MCF 10A (cell line): Measurements from ENCODE around the gene ME2. TPM values are rescaled to one million over a fixed set of nuclear protein-coding genes. Genes with fewer than 3 reads are reported as not detected.

ENCODE experiments used
- BruUV-seq: library from RNA; stranded (reverse); fragments of 400-500 nt; replicated peaks from 2 replicates; lab custom pipeline; 2021; lab: Mats Ljungman, UMichigan
- CTCF ChIA-PET: fragments of 300-600 bp; sonication (Branson Sonifier 250); formaldehyde crosslinking; extraction: SDS; loops from one replicate; lab custom pipeline; 2021; ENCODE audit warnings: antibody characterized with exemption, inconsistent platforms; lab: Yijun Ruan, JAX
- POLR2A ChIA-PET: fragments of 300-600, 350-650 bp; sonication (Branson Sonifier 250); formaldehyde crosslinking; extraction: SDS; loops from one replicate; lab custom pipeline; 2020; ENCODE audit warnings: antibody characterized with exemption, inconsistent platforms; lab: Yijun Ruan, JAX
- DNase-seq: peaks from one replicate; pipeline ENCODE4 v3.0.0-alpha.2; 2018; ENCODE audit not compliant: unreplicated experiment
- H3K27ac Mint-ChIP-seq: one replicate; pipeline ENCODE4 v1.8.0; 2022; ENCODE audit warnings: mild to moderate bottlenecking, low read depth, mixed read lengths; ENCODE audit not compliant: unreplicated experiment
- H3K27me3 Mint-ChIP-seq: one replicate; pipeline ENCODE4 v1.8.0; 2022; ENCODE audit warnings: mixed read lengths; ENCODE audit not compliant: insufficient read depth, unreplicated experiment
- H3K36me3 Mint-ChIP-seq: one replicate; pipeline ENCODE4 v1.8.0; 2022; ENCODE audit warnings: mild to moderate bottlenecking, moderate library complexity, mixed read lengths; ENCODE audit not compliant: insufficient read depth, unreplicated experiment
- H3K4me1 Mint-ChIP-seq: one replicate; pipeline ENCODE4 v1.8.0; 2022; ENCODE audit warnings: mixed read lengths; ENCODE audit not compliant: insufficient read depth, unreplicated experiment
- H3K4me3 Mint-ChIP-seq: one replicate; pipeline ENCODE4 v1.8.0; 2022; ENCODE audit warnings: mild to moderate bottlenecking, moderate library complexity, mixed read lengths; ENCODE audit not compliant: unreplicated experiment
- H3K9me3 Mint-ChIP-seq: one replicate; pipeline ENCODE4 v1.8.0; 2022; ENCODE audit warnings: mixed read lengths; ENCODE audit not compliant: unreplicated experiment
- intact Hi-C: fragments of 100-400 bp; cut with micrococcal nuclease; formaldehyde crosslinking; loops from 2 replicates; pipeline ENCODE4 v1.14.1; 2022
- total RNA-seq: library from RNA; stranded (reverse); gene quantifications from 2 replicates; pipeline ENCODE4 v1.2.3, GENCODE V29; 2022
- TF ChIP-seq, protein P1 (sequence below): fragments of 200-600 bp; IDR thresholded peaks from one replicate; pipeline ENCODE4 v1.8.0; 2022; ENCODE audit warnings: antibody characterized with exemption, mild to moderate bottlenecking; ENCODE audit not compliant: unreplicated experiment

Gene ME2
- total RNA-seq, 1 experiment from 2014 or later: 64.8 TPM

DNA sequence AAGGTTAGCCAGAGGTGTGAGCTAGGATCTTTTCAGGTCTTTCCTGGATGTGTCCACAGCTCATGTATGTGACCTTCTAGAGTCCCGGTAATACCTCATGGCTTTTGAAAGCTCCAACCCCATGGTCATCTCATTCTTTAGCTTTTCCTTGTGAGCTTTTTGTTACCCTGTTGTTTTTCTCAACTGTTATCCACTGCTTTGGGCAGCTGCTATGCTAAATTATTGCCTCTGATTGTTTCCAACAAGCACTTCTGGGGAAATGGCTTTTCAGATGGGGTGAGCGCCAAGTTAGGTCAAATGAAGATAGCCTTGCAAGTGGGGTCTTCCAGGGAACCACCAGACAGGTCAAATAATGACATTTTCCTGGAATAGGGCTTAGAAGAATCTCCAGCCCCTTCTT, 27.9 kb downstream of the ME2 start:
- no peaks in the 10 kb centered on the region for H3K27me3 Mint-ChIP-seq
- CTCF ChIA-PET: interaction anchor here (1.2 kb wide), 1 partner anchor 15 kb away, joined by 4 read pairs; no protein-coding TSS in a partner anchor
- intact Hi-C loops: no loop called here
- no peak overlapping the region for H3K27ac Mint-ChIP-seq
- no TSS peak for BruUV-seq
- no peak for DNase-seq
- H3K4me1 Mint-ChIP-seq: no peaks in the 10 kb centered on the region
- POLR2A ChIA-PET: no interaction called here
- H3K4me3 Mint-ChIP-seq: no peak overlapping the region
- TF ChIP-seq, protein P1, sequence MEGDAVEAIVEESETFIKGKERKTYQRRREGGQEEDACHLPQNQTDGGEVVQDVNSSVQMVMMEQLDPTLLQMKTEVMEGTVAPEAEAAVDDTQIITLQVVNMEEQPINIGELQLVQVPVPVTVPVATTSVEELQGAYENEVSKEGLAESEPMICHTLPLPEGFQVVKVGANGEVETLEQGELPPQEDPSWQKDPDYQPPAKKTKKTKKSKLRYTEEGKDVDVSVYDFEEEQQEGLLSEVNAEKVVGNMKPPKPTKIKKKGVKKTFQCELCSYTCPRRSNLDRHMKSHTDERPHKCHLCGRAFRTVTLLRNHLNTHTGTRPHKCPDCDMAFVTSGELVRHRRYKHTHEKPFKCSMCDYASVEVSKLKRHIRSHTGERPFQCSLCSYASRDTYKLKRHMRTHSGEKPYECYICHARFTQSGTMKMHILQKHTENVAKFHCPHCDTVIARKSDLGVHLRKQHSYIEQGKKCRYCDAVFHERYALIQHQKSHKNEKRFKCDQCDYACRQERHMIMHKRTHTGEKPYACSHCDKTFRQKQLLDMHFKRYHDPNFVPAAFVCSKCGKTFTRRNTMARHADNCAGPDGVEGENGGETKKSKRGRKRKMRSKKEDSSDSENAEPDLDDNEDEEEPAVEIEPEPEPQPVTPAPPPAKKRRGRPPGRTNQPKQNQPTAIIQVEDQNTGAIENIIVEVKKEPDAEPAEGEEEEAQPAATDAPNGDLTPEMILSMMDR: no peak
- H3K36me3 Mint-ChIP-seq: peaks cover 51% of the 10 kb centered on the region
- no peaks in the 10 kb centered on the region for H3K9me3 Mint-ChIP-seq

DNA sequence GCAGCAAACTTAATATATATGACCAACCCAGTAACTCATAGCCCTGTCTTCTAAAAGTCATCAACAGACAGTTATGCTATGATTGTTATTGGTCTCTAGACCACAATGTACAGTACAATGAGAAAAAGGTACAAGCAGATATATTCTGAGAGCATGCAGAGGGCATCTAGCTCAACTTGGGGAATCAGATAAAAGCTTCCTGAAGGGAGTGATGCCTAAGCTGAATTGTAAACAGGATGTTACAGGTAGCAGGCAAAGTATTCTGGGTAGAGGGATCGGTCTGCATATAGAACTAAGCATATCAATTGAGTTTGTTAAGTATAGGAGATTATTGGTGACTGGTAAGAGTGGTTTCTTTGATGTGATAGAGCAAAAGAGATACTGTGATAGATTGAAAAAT, 30.3 kb downstream of the ME2 start:
- Mint-ChIP-seq H3K27ac (no peak overlapping the region), H3K36me3 (peaks cover 60% of the 10 kb centered on the region), H3K9me3 (no peaks in the 10 kb centered on the region), H3K27me3 (no peaks in the 10 kb centered on the region), H3K4me1 (no peaks in the 10 kb centered on the region), H3K4me3 (no peak overlapping the region)
- no TSS peak for BruUV-seq
- ChIA-PET CTCF (interaction anchor here (0.6 kb wide), 1 partner anchor 130 kb away, joined by 3 read pairs; no protein-coding TSS in a partner anchor), POLR2A (interaction anchor here (0.6 to 1.3 kb wide), 3 partner anchors 30 to 135 kb away, joined by 3 read pairs; partner anchors contain the start of genes ELAC1 and ME2)
- no peak for DNase-seq
- TF ChIP-seq, protein P1: no peak
- intact Hi-C loops: no loop called here

DNA sequence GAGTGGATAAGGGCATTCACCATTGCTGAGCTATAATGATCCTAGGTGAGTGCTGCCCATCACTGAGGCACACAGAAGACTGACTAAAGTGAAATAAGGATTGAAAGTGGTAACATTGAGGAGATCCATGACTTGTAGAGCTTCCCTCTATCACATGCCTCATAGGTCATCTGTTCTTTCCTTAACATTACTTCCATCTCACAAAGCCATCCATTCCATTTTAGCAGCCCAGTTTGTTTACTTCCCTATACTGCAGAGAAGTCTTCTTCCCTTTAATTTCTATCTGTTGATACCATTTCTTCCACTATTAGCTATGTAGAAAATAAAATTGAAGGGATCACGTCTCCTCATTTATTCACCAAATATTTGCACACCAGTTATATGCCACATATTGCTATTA, 32.1 kb downstream of the ME2 start:
- Mint-ChIP-seq H3K36me3 (peaks cover 62% of the 10 kb centered on the region), H3K4me1 (no peaks in the 10 kb centered on the region), H3K27ac (no peak overlapping the region), H3K9me3 (no peaks in the 10 kb centered on the region), H3K4me3 (no peak overlapping the region), H3K27me3 (no peaks in the 10 kb centered on the region)
- intact Hi-C loops: no loop called here
- BruUV-seq: no TSS peak
- TF ChIP-seq, protein P1: no peak
- DNase-seq: no peak
- POLR2A ChIA-PET: no interaction called here
- CTCF ChIA-PET: interaction anchor here (0.7 kb wide), 1 partner anchor 92 kb away, joined by 4 read pairs; no protein-coding TSS in a partner anchor

DNA sequence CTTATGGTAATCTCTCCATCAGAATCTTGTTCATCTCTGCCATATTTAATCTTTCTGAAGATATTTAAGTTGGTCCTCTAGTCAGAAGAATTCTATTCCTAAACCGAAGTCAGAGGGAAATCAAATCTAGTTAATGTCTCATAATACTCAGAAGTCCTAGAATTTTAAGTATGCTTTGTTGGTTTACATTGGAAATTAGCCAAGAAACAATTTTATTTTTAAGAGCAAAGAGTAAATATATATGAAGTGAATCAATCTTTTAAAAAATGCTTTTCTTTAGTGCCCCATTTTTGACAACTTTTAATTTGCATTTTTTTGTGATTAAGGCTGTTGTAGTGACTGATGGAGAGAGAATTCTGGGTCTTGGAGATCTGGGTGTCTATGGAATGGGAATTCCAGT, 38.1 kb downstream of the ME2 start:
- TF ChIP-seq, protein P1: no peak
- H3K27ac Mint-ChIP-seq: no peak overlapping the region
- no peaks in the 10 kb centered on the region for H3K9me3 Mint-ChIP-seq
- H3K36me3 Mint-ChIP-seq: peaks cover 70% of the 10 kb centered on the region
- BruUV-seq: no TSS peak
- ChIA-PET POLR2A (no interaction called here), CTCF (no interaction called here)
- H3K4me3 Mint-ChIP-seq: no peak overlapping the region
- peaks cover 6% of the 10 kb centered on the region for H3K4me1 Mint-ChIP-seq
- no peaks in the 10 kb centered on the region for H3K27me3 Mint-ChIP-seq
- intact Hi-C loops: no loop called here
- DNase-seq: no peak
